Mesenchymal stem cell (in vitro differentiated cells and primary cell): ENCODE measurements around the gene GRID2.

Source experiments
- DNase-seq: peaks from one replicate; pipeline ENCODE4 v3.0.0-alpha.2; 2013
- H2AFZ ChIP-seq: one replicate; pipeline ENCODE4 v1.6.1; 2013; ENCODE audit warnings: low read depth, mild to moderate bottlenecking, control low read depth, inconsistent platforms, low read length, moderate library complexity
- H2AK5ac ChIP-seq: 2 replicates; pipeline ENCODE4 v1.6.1; 2013; ENCODE audit warnings: low read length, moderate library complexity, mild to moderate bottlenecking, inconsistent platforms; ENCODE audit not compliant: severe bottlenecking
- H2BK120ac ChIP-seq: one replicate; pipeline ENCODE4 v1.6.1; 2013; ENCODE audit warnings: low read depth, mild to moderate bottlenecking, inconsistent platforms, low read length, moderate library complexity
- H2BK12ac ChIP-seq, 2 experiments: one replicate each; pipeline ENCODE4 v1.6.1; 2013; ENCODE audit warnings: inconsistent platforms in 2 of 2, low read length in 2 of 2, mild to moderate bottlenecking in 2 of 2, moderate library complexity in 2 of 2, control low read depth in 1 of 2
- H2BK15ac ChIP-seq: one replicate; pipeline ENCODE4 v1.6.1; 2013; ENCODE audit warnings: mild to moderate bottlenecking, low read depth, inconsistent platforms; ENCODE audit not compliant: poor library complexity, severe bottlenecking
- H2BK5ac ChIP-seq: 2 replicates; pipeline ENCODE4 v1.6.1; 2013; ENCODE audit warnings: low read depth, mild to moderate bottlenecking, low read length, control low read depth, inconsistent platforms; ENCODE audit not compliant: poor library complexity, severe bottlenecking
- H3K14ac ChIP-seq, 2 experiments: one replicate each; pipeline ENCODE4 v1.6.1; 2013; ENCODE audit warnings: inconsistent platforms in 2 of 2, low read length in 2 of 2, control low read depth in 1 of 2, mild to moderate bottlenecking in 1 of 2, moderate library complexity in 1 of 2
- H3K18ac ChIP-seq, 2 experiments: one replicate each; pipeline ENCODE4 v1.6.1; 2013; ENCODE audit warnings: inconsistent platforms in 2 of 2, low read length in 2 of 2, control low read depth in 1 of 2, low read depth in 1 of 2, mild to moderate bottlenecking in 1 of 2
- H3K23ac ChIP-seq, 2 experiments: one replicate each; pipeline ENCODE4 v1.6.1; 2013; ENCODE audit warnings: inconsistent platforms in 2 of 2, low read length in 2 of 2, mild to moderate bottlenecking in 2 of 2, moderate library complexity in 2 of 2, control low read depth in 1 of 2
- H3K27ac ChIP-seq: 2 replicates; pipeline ENCODE4 v1.5.1; 2013; ENCODE audit warnings: mild to moderate bottlenecking, moderate library complexity, low read length, control low read depth, inconsistent platforms; ENCODE audit not compliant: poor library complexity, severe bottlenecking
- H3K27me3 ChIP-seq, 2 experiments: 2 replicates each; pipeline versions ENCODE4 v1.6.1 to v1.7.0; 2013; ENCODE audit warnings: low read length in 2 of 2, mild to moderate bottlenecking in 2 of 2, moderate library complexity in 2 of 2, control low read depth in 1 of 2, inconsistent platforms in 1 of 2; ENCODE audit not compliant: control insufficient read depth in 1 of 2, insufficient read depth in 1 of 2
- H3K36me3 ChIP-seq, 2 experiments: 2 replicates each; pipeline versions ENCODE4 v1.6.1 to v1.7.0; 2013; ENCODE audit warnings: low read length in 2 of 2, control low read depth in 1 of 2, inconsistent platforms in 1 of 2, low read depth in 1 of 2, mild to moderate bottlenecking in 1 of 2; ENCODE audit not compliant: insufficient read depth in 2 of 2, control insufficient read depth in 1 of 2
- H3K4ac ChIP-seq, 2 experiments: one replicate each; pipeline ENCODE4 v1.6.1; 2013; ENCODE audit warnings: inconsistent platforms in 2 of 2, low read length in 2 of 2, mild to moderate bottlenecking in 2 of 2, moderate library complexity in 2 of 2, control low read depth in 1 of 2, low read depth in 1 of 2
- H3K4me1 ChIP-seq: 2 replicates; pipeline ENCODE4 v1.6.1; 2013; ENCODE audit warnings: low read depth, low read length, control low read depth; ENCODE audit not compliant: control insufficient read depth, insufficient read depth
- H3K4me2 ChIP-seq: 2 replicates; pipeline ENCODE4 v1.6.1; 2013; ENCODE audit warnings: low read length, mild to moderate bottlenecking, inconsistent platforms; ENCODE audit not compliant: poor library complexity, severe bottlenecking
- H3K4me3 ChIP-seq, 2 experiments: 2 replicates each; pipeline versions ENCODE4 v1.5.1 to v1.7.0; 2013; ENCODE audit warnings: low read length in 2 of 2, mild to moderate bottlenecking in 2 of 2, control low read depth in 1 of 2, low read depth in 1 of 2; ENCODE audit not compliant: insufficient read depth in 1 of 2
- H3K79me1 ChIP-seq: replicated peaks from 2 replicates; pipeline ENCODE4 v1.6.1; 2013; ENCODE audit warnings: mild to moderate bottlenecking, control low read depth, low read length, inconsistent platforms; ENCODE audit not compliant: poor library complexity, severe bottlenecking
- H3K9ac ChIP-seq: 2 replicates; pipeline ENCODE4 v1.7.0; 2013; ENCODE audit warnings: mild to moderate bottlenecking, low read length, moderate library complexity
- H3K9me3 ChIP-seq: 2 replicates; pipeline ENCODE4 v1.7.0; 2013; ENCODE audit warnings: mild to moderate bottlenecking, low read length; ENCODE audit not compliant: control insufficient read depth
- H4K8ac ChIP-seq: one replicate; pipeline ENCODE4 v1.6.1; 2013; ENCODE audit warnings: inconsistent platforms, mild to moderate bottlenecking, low read length, moderate library complexity
- H4K91ac ChIP-seq: one replicate; pipeline ENCODE4 v1.6.1; 2013; ENCODE audit warnings: mild to moderate bottlenecking, low read length, inconsistent platforms
- WGBS: methylation state at CpG from one replicate; pipeline ENCODE4 v1.1.7; 2013; ENCODE audit warnings: mixed read lengths; 5-methylcytosine and 5-hydroxymethylcytosine counted together

Gene GRID2

GRCh38 chr4:93770201-93770600 is 1466.4 kb downstream of the GRID2 start:
- no peak overlapping the region for H3K14ac ChIP-seq
- no peak overlapping the region for H2BK120ac ChIP-seq
- H3K9ac ChIP-seq: no peak overlapping the region
- no peak overlapping the region for H2AK5ac ChIP-seq
- H3K79me1 ChIP-seq: no peaks in the 10 kb centered on the region
- no peak overlapping the region for H2BK12ac ChIP-seq
- H2BK15ac ChIP-seq: no peak overlapping the region
- no peak overlapping the region for H3K4ac ChIP-seq
- no peak overlapping the region for H3K18ac ChIP-seq
- no peak overlapping the region for H2AFZ ChIP-seq
- DNase-seq: no peak
- H3K4me2 ChIP-seq: no peak overlapping the region
- H3K36me3 ChIP-seq: no peaks in the 10 kb centered on the region
- H4K91ac ChIP-seq: no peak overlapping the region
- H4K8ac ChIP-seq: no peak overlapping the region
- H3K9me3 ChIP-seq: no peaks in the 10 kb centered on the region
- H3K4me3 ChIP-seq: no peak overlapping the region
- WGBS: no CpG with 5 or more reads among the region's 1 CpG
- H2BK5ac ChIP-seq: no peak overlapping the region
- no peak overlapping the region for H3K27ac ChIP-seq
- no peak overlapping the region for H3K23ac ChIP-seq
- H3K4me1 ChIP-seq: no peaks in the 10 kb centered on the region
- no peaks in the 10 kb centered on the region for H3K27me3 ChIP-seq

- Histone ChIP-seq H4K8ac (no peak overlapping the region), H4K91ac (no peak overlapping the region), H3K18ac (no peak overlapping the region), H3K4ac (no peak overlapping the region), H3K9me3 (no peaks in the 10 kb centered on the region), H2AFZ (no peak overlapping the region), H3K23ac (no peak overlapping the region), H3K4me1 (no peaks in the 10 kb centered on the region), H3K36me3 (no peaks in the 10 kb centered on the region), H3K27me3 (no peaks in the 10 kb centered on the region), H3K79me1 (no peaks in the 10 kb centered on the region), H2BK120ac (no peak overlapping the region), H3K4me3 (no peak overlapping the region), H3K14ac (peak overlapping the region in 1 of 2 experiments; percentile 71), H3K4me2 (no peak overlapping the region), H2BK5ac (no peak overlapping the region), H3K9ac (no peak overlapping the region), H2BK15ac (no peak overlapping the region), H3K27ac (no peak overlapping the region), H2BK12ac (no peak overlapping the region), H2AK5ac (no peak overlapping the region)
- no peak for DNase-seq
- WGBS: 74% methylated on average over 8 of the region's 8 CpGs
Observed at GRCh38 chr4:93771640-93772411, 1468.1 kb downstream of the GRID2 start.

DNA sequence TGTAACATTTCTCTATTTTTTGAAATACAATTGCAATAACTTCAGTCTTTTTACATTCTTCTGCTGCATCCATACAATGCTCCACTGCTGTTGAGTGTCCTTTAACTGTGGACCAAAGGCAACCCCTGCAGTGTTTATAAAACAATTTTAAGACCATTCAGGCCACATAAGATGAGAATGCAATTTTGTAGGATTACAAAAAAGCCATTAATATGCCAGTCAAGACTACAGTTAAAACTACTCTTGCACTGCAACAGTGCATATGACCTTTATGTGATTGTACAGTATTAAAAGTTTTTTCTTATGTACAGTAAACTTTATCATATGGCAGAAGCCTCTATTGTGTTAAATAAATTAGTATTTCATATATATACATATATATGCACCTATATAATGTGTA is 1469.1 kb downstream of the GRID2 start:
- Histone ChIP-seq H2BK5ac (no peak overlapping the region), H3K79me1 (no peaks in the 10 kb centered on the region), H4K8ac (no peak overlapping the region), H3K9ac (no peak overlapping the region), H2BK12ac (no peak overlapping the region), H3K9me3 (no peaks in the 10 kb centered on the region), H3K4me2 (no peak overlapping the region), H3K14ac (no peak overlapping the region), H3K36me3 (no peaks in the 10 kb centered on the region), H3K4ac (no peak overlapping the region), H3K23ac (no peak overlapping the region), H2BK120ac (no peak overlapping the region), H2BK15ac (no peak overlapping the region), H3K27ac (no peak overlapping the region), H3K4me3 (no peak overlapping the region), H2AK5ac (no peak overlapping the region), H2AFZ (no peak overlapping the region), H3K4me1 (no peaks in the 10 kb centered on the region), H4K91ac (no peak overlapping the region), H3K27me3 (no peaks in the 10 kb centered on the region), H3K18ac (no peak overlapping the region)
- no peak for DNase-seq

DNA sequence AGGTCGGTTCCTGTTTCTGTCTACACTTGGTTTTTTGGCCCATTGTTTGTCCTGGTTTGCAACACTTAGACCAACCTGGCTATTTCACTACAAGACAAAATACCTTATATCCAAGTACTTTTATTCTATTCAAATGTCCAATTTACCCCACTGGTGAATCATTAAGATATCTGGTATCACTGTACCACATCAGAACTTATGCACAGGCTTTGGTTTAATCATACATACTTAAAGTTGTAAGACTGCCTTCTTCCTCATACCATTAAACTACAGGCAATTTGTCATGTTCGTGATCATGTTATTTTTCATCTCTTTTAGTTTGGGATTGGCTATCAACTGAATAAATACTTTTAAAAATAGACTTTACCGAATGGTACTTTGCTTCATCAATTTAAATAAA is 1471.8 kb downstream of the GRID2 start:
- Histone ChIP-seq H3K27ac (no peak overlapping the region), H3K14ac (no peak overlapping the region), H3K36me3 (no peaks in the 10 kb centered on the region), H3K4me1 (no peaks in the 10 kb centered on the region), H2AFZ (no peak overlapping the region), H2AK5ac (no peak overlapping the region), H3K4ac (no peak overlapping the region), H2BK120ac (no peak overlapping the region), H3K23ac (no peak overlapping the region), H2BK5ac (no peak overlapping the region), H3K4me3 (no peak overlapping the region), H2BK12ac (no peak overlapping the region), H4K8ac (no peak overlapping the region), H3K18ac (no peak overlapping the region), H3K9ac (no peak overlapping the region), H2BK15ac (no peak overlapping the region), H4K91ac (no peak overlapping the region), H3K9me3 (no peaks in the 10 kb centered on the region), H3K79me1 (no peaks in the 10 kb centered on the region), H3K27me3 (peaks cover 0 to 7% of the 10 kb centered on the region in 2 experiments), H3K4me2 (no peak overlapping the region)
- WGBS: 91% methylated on average over 1 of the region's 3 CpGs
- DNase-seq: no peak
